GM12878 (cell line): ENCODE data around the gene ODAD4.

ENCODE experiments used
- HDGF ChIP-seq: fragments of 450-650 bp; IDR thresholded peaks from 2 replicates; pipeline ENCODE4 v1.6.1; 2016; ENCODE audit warnings: antibody characterized with exemption
- POLR2A ChIP-seq: IDR thresholded peaks from 2 replicates; pipeline ENCODE4 v1.6.1; 2011; ENCODE audit warnings: low read depth, mild to moderate bottlenecking, low read length
- SRF ChIP-seq, 2 experiments: IDR thresholded peaks; 2 replicates each; pipeline ENCODE4 v1.6.1; 2011; ENCODE audit warnings: low read depth in 2 of 2, low read length in 2 of 2, mild to moderate bottlenecking in 1 of 2, moderate library complexity in 1 of 2
- TF ChIP-seq, protein P1 (sequence below), 3 experiments: IDR thresholded peaks in 2 of 3; conservative IDR thresholded peaks in 1 of 3; 2 replicates each; pipeline ENCODE4 v1.5.1; 2011; ENCODE audit warnings: low read depth in 3 of 3, low read length in 3 of 3, mild to moderate bottlenecking in 3 of 3, control low read depth in 2 of 3, moderate library complexity in 2 of 3, inconsistent platforms in 1 of 3, mixed read lengths in 1 of 3; ENCODE audit not compliant: control insufficient read depth in 2 of 3, insufficient read depth in 1 of 3; ENCODE audit errors: extremely low read depth in 1 of 3
- TF ChIP-seq, protein P2 (sequence below): fragments of 450-650 bp; formaldehyde crosslinking; IDR thresholded peaks from 2 replicates; pipeline ENCODE4 v1.4.0; 2022; ENCODE audit warnings: mild to moderate bottlenecking, moderate library complexity

- TF ChIP-seq, protein P1, sequence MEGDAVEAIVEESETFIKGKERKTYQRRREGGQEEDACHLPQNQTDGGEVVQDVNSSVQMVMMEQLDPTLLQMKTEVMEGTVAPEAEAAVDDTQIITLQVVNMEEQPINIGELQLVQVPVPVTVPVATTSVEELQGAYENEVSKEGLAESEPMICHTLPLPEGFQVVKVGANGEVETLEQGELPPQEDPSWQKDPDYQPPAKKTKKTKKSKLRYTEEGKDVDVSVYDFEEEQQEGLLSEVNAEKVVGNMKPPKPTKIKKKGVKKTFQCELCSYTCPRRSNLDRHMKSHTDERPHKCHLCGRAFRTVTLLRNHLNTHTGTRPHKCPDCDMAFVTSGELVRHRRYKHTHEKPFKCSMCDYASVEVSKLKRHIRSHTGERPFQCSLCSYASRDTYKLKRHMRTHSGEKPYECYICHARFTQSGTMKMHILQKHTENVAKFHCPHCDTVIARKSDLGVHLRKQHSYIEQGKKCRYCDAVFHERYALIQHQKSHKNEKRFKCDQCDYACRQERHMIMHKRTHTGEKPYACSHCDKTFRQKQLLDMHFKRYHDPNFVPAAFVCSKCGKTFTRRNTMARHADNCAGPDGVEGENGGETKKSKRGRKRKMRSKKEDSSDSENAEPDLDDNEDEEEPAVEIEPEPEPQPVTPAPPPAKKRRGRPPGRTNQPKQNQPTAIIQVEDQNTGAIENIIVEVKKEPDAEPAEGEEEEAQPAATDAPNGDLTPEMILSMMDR (IDR thresholded peaks at IDR 0.05 in 2 of 3, conservative IDR thresholded peaks at IDR 0.05 in 1 of 3; ENCODE audit: control insufficient read depth in 2 of 3, extremely low read depth in 1 of 3, insufficient read depth in 1 of 3, low read depth in 3 of 3, low read length in 3 of 3) = no peak
- TF ChIP-seq POLR2A (no peak), HDGF (no peak), SRF (IDR thresholded peaks at IDR 0.05; ENCODE audit: low read depth in 2 of 2, low read length in 2 of 2) (no peak)
- TF ChIP-seq, protein P2, sequence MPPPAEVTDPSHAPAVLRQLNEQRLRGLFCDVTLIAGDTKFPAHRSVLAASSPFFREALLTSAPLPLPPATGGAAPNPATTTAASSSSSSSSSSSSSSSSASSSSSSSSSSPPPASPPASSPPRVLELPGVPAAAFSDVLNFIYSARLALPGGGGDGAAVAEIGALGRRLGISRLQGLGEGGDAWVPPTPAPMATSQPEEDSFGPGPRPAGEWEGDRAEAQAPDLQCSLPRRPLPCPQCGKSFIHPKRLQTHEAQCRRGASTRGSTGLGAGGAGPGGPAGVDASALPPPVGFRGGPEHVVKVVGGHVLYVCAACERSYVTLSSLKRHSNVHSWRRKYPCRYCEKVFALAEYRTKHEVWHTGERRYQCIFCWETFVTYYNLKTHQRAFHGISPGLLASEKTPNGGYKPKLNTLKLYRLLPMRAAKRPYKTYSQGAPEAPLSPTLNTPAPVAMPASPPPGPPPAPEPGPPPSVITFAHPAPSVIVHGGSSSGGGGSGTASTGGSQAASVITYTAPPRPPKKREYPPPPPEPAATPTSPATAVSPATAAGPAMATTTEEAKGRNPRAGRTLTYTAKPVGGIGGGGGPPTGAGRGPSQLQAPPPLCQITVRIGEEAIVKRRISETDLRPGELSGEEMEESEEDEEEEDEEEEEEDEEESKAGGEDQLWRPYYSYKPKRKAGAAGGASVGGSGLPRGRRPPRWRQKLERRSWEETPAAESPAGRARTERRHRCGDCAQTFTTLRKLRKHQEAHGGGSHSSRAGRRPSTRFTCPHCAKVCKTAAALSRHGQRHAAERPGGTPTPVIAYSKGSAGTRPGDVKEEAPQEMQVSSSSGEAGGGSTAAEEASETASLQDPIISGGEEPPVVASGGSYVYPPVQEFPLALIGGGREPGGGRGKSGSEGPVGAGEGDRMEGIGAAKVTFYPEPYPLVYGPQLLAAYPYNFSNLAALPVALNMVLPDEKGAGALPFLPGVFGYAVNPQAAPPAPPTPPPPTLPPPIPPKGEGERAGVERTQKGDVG (CRISPR knock-in tag) = no peak
These were observed 71.9 kb downstream of the ODAD4 start for GRCh38 chr17:42002175-42002791.
